ENCODE results near the gene PBXIP1.
"Not testable (repeated sequence)": the region's sequence is repeated elsewhere in the genome, so short reads cannot be mapped to it uniquely, and the experiment has no call there.

PBXIP1 gene

GRCh38 chr1:154982897-154983648, 27.2 kb upstream of the PBXIP1 start, which contains the start of gene FLAD1:
Gene FLAD1 (plus strand): TSS chr1:154983344. CDS start chr1:154983695, 351 bp downstream.
- Histone ChIP-seq H3K27ac (ENCODE audit: low read length) (peak within 1 kb of the TSS; percentile 77), H3K4me1 (ENCODE audit: insufficient read depth, low read length) (peaks cover 39% of the 10 kb centered on the region), H3K79me2 (ENCODE audit: insufficient read depth, low read length) (peaks cover 44% of the 10 kb centered on the region), H3K9ac (ENCODE audit: low read depth, low read length) (peak within 1 kb of the TSS; percentile 66), H3K36me3 (ENCODE audit: insufficient read depth, low read length) (peaks cover 34% of the 10 kb centered on the region), H3K4me3 (ENCODE audit: low read depth in 1 of 2, low read length in 2 of 2) (peak within 1 kb of the TSS; percentile 71 to 75; a peak in 3 of 4 replicates), H3K4me2 (ENCODE audit: insufficient read depth, low read length) (peak within 1 kb of the TSS; percentile 96), H4K20me1 (ENCODE audit: insufficient read depth, low read length) (peaks cover 17% of the 10 kb centered on the region; the same call in 1 of the 2 replicates), H3K9me3 (ENCODE audit: insufficient read depth, low read length, severe bottlenecking) (no peaks in the 10 kb centered on the region), H2AFZ (ENCODE audit: low read depth, low read length) (peak within 1 kb of the TSS; percentile 77), H3K27me3 (ENCODE audit: insufficient read depth, low read length, poor library complexity) (no peaks in the 10 kb centered on the region)
- peak; percentile 100 for ATAC-seq (ENCODE audit: insufficient read depth, low read depth)
- peak; percentile 99 for DNase-seq
- TF ChIP-seq, protein P1, sequence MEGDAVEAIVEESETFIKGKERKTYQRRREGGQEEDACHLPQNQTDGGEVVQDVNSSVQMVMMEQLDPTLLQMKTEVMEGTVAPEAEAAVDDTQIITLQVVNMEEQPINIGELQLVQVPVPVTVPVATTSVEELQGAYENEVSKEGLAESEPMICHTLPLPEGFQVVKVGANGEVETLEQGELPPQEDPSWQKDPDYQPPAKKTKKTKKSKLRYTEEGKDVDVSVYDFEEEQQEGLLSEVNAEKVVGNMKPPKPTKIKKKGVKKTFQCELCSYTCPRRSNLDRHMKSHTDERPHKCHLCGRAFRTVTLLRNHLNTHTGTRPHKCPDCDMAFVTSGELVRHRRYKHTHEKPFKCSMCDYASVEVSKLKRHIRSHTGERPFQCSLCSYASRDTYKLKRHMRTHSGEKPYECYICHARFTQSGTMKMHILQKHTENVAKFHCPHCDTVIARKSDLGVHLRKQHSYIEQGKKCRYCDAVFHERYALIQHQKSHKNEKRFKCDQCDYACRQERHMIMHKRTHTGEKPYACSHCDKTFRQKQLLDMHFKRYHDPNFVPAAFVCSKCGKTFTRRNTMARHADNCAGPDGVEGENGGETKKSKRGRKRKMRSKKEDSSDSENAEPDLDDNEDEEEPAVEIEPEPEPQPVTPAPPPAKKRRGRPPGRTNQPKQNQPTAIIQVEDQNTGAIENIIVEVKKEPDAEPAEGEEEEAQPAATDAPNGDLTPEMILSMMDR (IDR thresholded peaks at IDR 0.05; ENCODE audit: borderline replicate concordance, extremely low read depth, low read length, poor library complexity, severe bottlenecking), result no peak
- no peak for TF ChIP-seq EZH2 (IDR thresholded peaks at IDR 0.05; ENCODE audit: borderline replicate concordance, low read depth, low read length, severe bottlenecking)

DNA sequence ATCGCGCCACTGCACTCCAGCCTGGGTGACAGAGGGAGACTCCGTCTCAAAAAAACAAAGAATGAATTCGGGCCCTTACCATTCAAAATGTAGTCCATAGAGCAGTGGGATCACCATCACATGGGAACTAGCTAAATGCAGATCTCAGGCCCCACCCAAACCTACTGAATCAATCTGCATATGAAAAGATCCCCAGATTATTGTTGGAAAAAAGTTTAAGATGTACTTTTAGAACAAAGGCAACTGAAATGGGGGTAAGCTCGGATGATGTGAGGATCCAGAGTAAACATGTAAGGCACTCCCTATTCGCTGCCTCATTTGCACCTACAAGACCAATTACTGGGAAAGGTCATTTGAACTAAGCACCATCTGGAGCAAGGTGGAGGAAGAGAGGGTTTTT, 26.4 kb upstream of the PBXIP1 start:
- Histone ChIP-seq H3K4me3 (ENCODE audit: low read depth in 1 of 2, low read length in 2 of 2) (peak overlapping the region; percentile 23 to 75; a peak in 3 of 4 replicates), H4K20me1 (ENCODE audit: insufficient read depth, low read length) (peaks cover 14% of the 10 kb centered on the region; the same call in 1 of the 2 replicates), H3K9me3 (ENCODE audit: insufficient read depth, low read length, severe bottlenecking) (no peaks in the 10 kb centered on the region), H2AFZ (ENCODE audit: low read depth, low read length) (peak overlapping the region; percentile 66), H3K36me3 (ENCODE audit: insufficient read depth, low read length) (peaks cover 34% of the 10 kb centered on the region), H3K79me2 (ENCODE audit: insufficient read depth, low read length) (peaks cover 49% of the 10 kb centered on the region), H3K4me1 (ENCODE audit: insufficient read depth, low read length) (peaks cover 46% of the 10 kb centered on the region), H3K27me3 (ENCODE audit: insufficient read depth, low read length, poor library complexity) (no peaks in the 10 kb centered on the region), H3K27ac (ENCODE audit: low read length) (peak overlapping the region; percentile 70), H3K4me2 (ENCODE audit: insufficient read depth, low read length) (peak overlapping the region; percentile 96), H3K9ac (ENCODE audit: low read depth, low read length) (peak overlapping the region; percentile 66)
- DNase-seq (no peak), ATAC-seq (ENCODE audit: insufficient read depth, low read depth) (no peak)
- TF ChIP-seq EZH2 (IDR thresholded peaks at IDR 0.05; ENCODE audit: borderline replicate concordance, low read depth, low read length, severe bottlenecking), result no peak
- TF ChIP-seq, protein P1 (IDR thresholded peaks at IDR 0.05; ENCODE audit: borderline replicate concordance, extremely low read depth, low read length, poor library complexity, severe bottlenecking), result no peak

DNA sequence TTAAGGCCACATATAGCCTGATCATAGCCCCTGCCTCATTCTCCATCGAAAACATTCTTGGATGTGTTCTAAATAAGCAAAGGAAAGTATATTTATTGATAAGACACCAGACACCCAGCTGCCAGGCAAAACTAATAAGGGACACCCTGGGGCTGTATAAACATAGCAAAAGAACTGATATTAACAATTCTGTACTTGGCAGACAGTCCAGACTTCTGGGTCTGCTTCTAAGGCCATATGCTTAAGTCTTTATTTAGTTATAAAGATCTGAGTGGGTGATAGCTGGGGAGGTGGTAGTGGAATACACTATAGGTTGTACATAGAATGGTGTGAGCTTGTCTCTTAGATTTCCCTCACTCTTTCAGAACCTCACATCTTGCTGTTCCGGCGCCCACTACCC, 22.5 kb upstream of the PBXIP1 start:
- no peak overlapping the region for H2AFZ ChIP-seq (ENCODE audit: low read depth, low read length)
- peaks cover 58% of the 10 kb centered on the region for H3K4me1 ChIP-seq (ENCODE audit: insufficient read depth, low read length)
- no peak for ATAC-seq (ENCODE audit: insufficient read depth, low read depth)
- peaks cover 34% of the 10 kb centered on the region for H4K20me1 ChIP-seq (ENCODE audit: insufficient read depth, low read length)
- H3K4me3 ChIP-seq (ENCODE audit: low read depth in 1 of 2, low read length in 2 of 2), result no peak overlapping the region
- H3K27ac ChIP-seq (ENCODE audit: low read length), result no peak overlapping the region
- TF ChIP-seq, protein P1 (IDR thresholded peaks at IDR 0.05; ENCODE audit: borderline replicate concordance, extremely low read depth, low read length, poor library complexity, severe bottlenecking), result no peak
- TF ChIP-seq EZH2 (IDR thresholded peaks at IDR 0.05; ENCODE audit: borderline replicate concordance, low read depth, low read length, severe bottlenecking), result no peak
- no peaks in the 10 kb centered on the region for H3K27me3 ChIP-seq (ENCODE audit: insufficient read depth, low read length, poor library complexity)
- no peak for DNase-seq
- no peaks in the 10 kb centered on the region for H3K9me3 ChIP-seq (ENCODE audit: insufficient read depth, low read length, severe bottlenecking)
- H3K9ac ChIP-seq (ENCODE audit: low read depth, low read length), result no peak overlapping the region
- no peak overlapping the region for H3K4me2 ChIP-seq (ENCODE audit: insufficient read depth, low read length)
- peaks cover 48% of the 10 kb centered on the region for H3K36me3 ChIP-seq (ENCODE audit: insufficient read depth, low read length)
- peaks cover 65% of the 10 kb centered on the region for H3K79me2 ChIP-seq (ENCODE audit: insufficient read depth, low read length)

DNA sequence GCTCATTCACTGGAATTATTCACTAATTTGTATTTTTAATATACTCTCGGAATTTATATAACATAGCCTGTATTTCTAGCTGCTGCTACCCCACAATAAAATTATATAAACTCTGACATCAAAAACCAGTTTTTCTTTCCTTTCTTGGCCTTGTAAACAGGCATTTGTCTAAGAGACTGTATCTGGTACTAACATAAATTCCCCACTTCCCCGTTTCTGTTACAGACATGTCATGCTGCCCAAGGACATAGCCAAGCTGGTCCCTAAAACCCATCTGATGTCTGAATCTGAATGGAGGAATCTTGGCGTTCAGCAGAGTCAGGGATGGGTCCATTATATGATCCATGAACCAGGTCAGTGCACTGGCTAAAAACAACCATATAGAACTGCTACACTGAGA, 21.9 kb upstream of the PBXIP1 start:
- peaks cover 68% of the 10 kb centered on the region for H3K79me2 ChIP-seq (ENCODE audit: insufficient read depth, low read length)
- H3K27me3 ChIP-seq (ENCODE audit: insufficient read depth, low read length, poor library complexity); H3K9me3 ChIP-seq (ENCODE audit: insufficient read depth, low read length, severe bottlenecking); H3K9ac ChIP-seq (ENCODE audit: low read depth, low read length); ATAC-seq (ENCODE audit: insufficient read depth, low read depth); H3K4me3 ChIP-seq (ENCODE audit: low read depth in 1 of 2, low read length in 2 of 2); DNase-seq; H3K27ac ChIP-seq (ENCODE audit: low read length); H2AFZ ChIP-seq (ENCODE audit: low read depth, low read length): not testable (repeated sequence)
- peak overlapping the region; percentile 12; the same call in 1 of the 2 replicates for H3K4me2 ChIP-seq (ENCODE audit: insufficient read depth, low read length)
- peaks cover 63% of the 10 kb centered on the region for H3K4me1 ChIP-seq (ENCODE audit: insufficient read depth, low read length)
- peaks cover 48% of the 10 kb centered on the region for H3K36me3 ChIP-seq (ENCODE audit: insufficient read depth, low read length)
- peaks cover 37% of the 10 kb centered on the region for H4K20me1 ChIP-seq (ENCODE audit: insufficient read depth, low read length)

All from DND-41 (cell line).